IPS-11a (cell line): ENCODE results near the gene DGKZ.

Experiments used
- H3K4me3 ChIP-seq: one replicate; pipeline ENCODE4 v1.5.1; 2013; ENCODE audit warnings: low read depth, low read length, control low read depth

DGKZ gene

GRCh38 chr11:46391578-46392420 lies 44.5 kb downstream of the DGKZ start, which contains the start of gene CHRM4:
TSS of gene CHRM4 (minus strand) at chr11:46391776. CDS start at chr11:46386557, 5,219 bp downstream.
- peak within 1 kb of the TSS; percentile 48 for H3K4me3 ChIP-seq

GRCh38 chr11:46392421-46393230 lies 45.4 kb downstream of the DGKZ start:
- H3K4me3 ChIP-seq: peak overlapping the region; percentile 48

- H3K4me3 ChIP-seq: peak overlapping the region; percentile 14
Measured at GRCh38 chr11:46393231-46393616, 46.0 kb downstream of the DGKZ start.

- H3K4me3 ChIP-seq: no peak overlapping the region
Measured at GRCh38 chr11:46393759-46394158, 46.5 kb downstream of the DGKZ start.

GRCh38 chr11:46397526-46397925 lies 50.3 kb downstream of the DGKZ start:
- H3K4me3 ChIP-seq: no peak overlapping the region

- H3K4me3 ChIP-seq: no peak overlapping the region
Measured at GRCh38 chr11:46402957-46403902, 56.0 kb downstream of the DGKZ start.

- H3K4me3 ChIP-seq: no peak overlapping the region
Measured at GRCh38 chr11:46404476-46405017, 57.3 kb downstream of the DGKZ start.

- no peak overlapping the region for H3K4me3 ChIP-seq
Measured at GRCh38 chr11:46407635-46408034, 60.4 kb downstream of the DGKZ start.

GRCh38 chr11:46408407-46408986 lies 61.2 kb downstream of the DGKZ start:
- H3K4me3 ChIP-seq: no peak overlapping the region

- H3K4me3 ChIP-seq: no peak overlapping the region
Measured at GRCh38 chr11:46410021-46410420, 62.8 kb downstream of the DGKZ start.

GRCh38 chr11:46413760-46414465 lies 66.7 kb downstream of the DGKZ start:
- H3K4me3 ChIP-seq: no peak overlapping the region

- H3K4me3 ChIP-seq: no peak overlapping the region
Measured at GRCh38 chr11:46414466-46414796, 67.2 kb downstream of the DGKZ start.

- H3K4me3 ChIP-seq: no peak overlapping the region
Measured at GRCh38 chr11:46414879-46415278, 67.6 kb downstream of the DGKZ start.

GRCh38 chr11:46417711-46418110 lies 70.4 kb downstream of the DGKZ start:
- H3K4me3 ChIP-seq: no peak overlapping the region

GRCh38 chr11:46418751-46419150 lies 71.5 kb downstream of the DGKZ start:
- no peak overlapping the region for H3K4me3 ChIP-seq

GRCh38 chr11:46420513-46420912 lies 73.2 kb downstream of the DGKZ start:
- H3K4me3 ChIP-seq: no peak overlapping the region

GRCh38 chr11:46421257-46421880 lies 74.1 kb downstream of the DGKZ start:
- H3K4me3 ChIP-seq: no peak overlapping the region

- no peak overlapping the region for H3K4me3 ChIP-seq
Measured at GRCh38 chr11:46422588-46422987, 75.3 kb downstream of the DGKZ start.
